SK-N-SH treated with all-trans-retinoic acid at 6 μM for 48 hours (cell line): ENCODE results near the gene ACOX3.

Source experiments
- ATAC-seq: fragments of 200-7000 bp; cut with Tn5 transposase; 3 replicates; pipeline ENCODE4 v1.9.1; 2020; ENCODE audit warnings: mild to moderate bottlenecking, moderate library complexity
- BACH2 ChIP-seq: fragments of 250-450 bp; sonication (Bioruptor Pico); IDR thresholded peaks from 2 replicates; pipeline ENCODE4 v1.9.0; 2021; ENCODE audit warnings: mild to moderate bottlenecking, borderline replicate concordance
- CREB5 ChIP-seq: fragments of 250-450 bp; sonication (Bioruptor Pico); IDR thresholded peaks from 2 replicates; pipeline ENCODE4 v1.5.1; 2020; ENCODE audit warnings: low read depth, mild to moderate bottlenecking, moderate library complexity
- CSDC2 ChIP-seq: fragments of 250-450 bp; sonication (Bioruptor Pico); IDR thresholded peaks from 2 replicates; pipeline ENCODE4 v1.5.0; 2020; ENCODE audit warnings: mild to moderate bottlenecking, moderate library complexity
- CSRNP3 ChIP-seq: fragments of 250-450 bp; sonication (Bioruptor Pico); IDR thresholded peaks from 2 replicates; pipeline ENCODE4 v1.5.1; 2021; ENCODE audit warnings: mild to moderate bottlenecking, moderate library complexity
- GLIS3 ChIP-seq: fragments of 250-450 bp; sonication (Bioruptor Pico); IDR thresholded peaks from 2 replicates; pipeline ENCODE4 v1.5.0; 2020; ENCODE audit warnings: mild to moderate bottlenecking, moderate library complexity
- OSR1 ChIP-seq: fragments of 250-450 bp; sonication (Bioruptor Pico); IDR thresholded peaks from 2 replicates; pipeline ENCODE4 v1.8.0; 2022; ENCODE audit warnings: moderate library complexity, mild to moderate bottlenecking, inconsistent platforms
- PATZ1 ChIP-seq: fragments of 250-450 bp; sonication (Bioruptor Pico); IDR thresholded peaks from 2 replicates; pipeline ENCODE4 v1.8.0; 2020; ENCODE audit warnings: mild to moderate bottlenecking, moderate library complexity, borderline replicate concordance
- POU6F1 ChIP-seq: fragments of 250-450 bp; sonication (Bioruptor Pico); IDR thresholded peaks from 2 replicates; pipeline ENCODE4 v1.8.0; 2021; ENCODE audit warnings: low read depth, mild to moderate bottlenecking, moderate library complexity, borderline replicate concordance
- SNAI2 ChIP-seq: fragments of 250-450 bp; sonication (Bioruptor Pico); IDR thresholded peaks from 2 replicates; pipeline ENCODE4 v1.5.0; 2020; ENCODE audit warnings: mild to moderate bottlenecking, moderate library complexity
- TCF4 ChIP-seq: fragments of 250-450 bp; sonication (Bioruptor Pico); IDR thresholded peaks from 2 replicates; pipeline ENCODE4 v1.8.0; 2021; ENCODE audit warnings: mild to moderate bottlenecking, moderate library complexity, borderline replicate concordance
- TOX ChIP-seq: fragments of 250-450 bp; sonication (Bioruptor Pico); IDR thresholded peaks from 2 replicates; pipeline ENCODE4 v1.8.0; 2021; ENCODE audit warnings: mild to moderate bottlenecking, moderate library complexity, borderline replicate concordance
- TSHZ2 ChIP-seq: fragments of 250-450 bp; sonication (Bioruptor Pico); IDR thresholded peaks from 2 replicates; pipeline ENCODE4 v1.5.0; 2020; ENCODE audit warnings: mild to moderate bottlenecking, moderate library complexity
- ZC3H10 ChIP-seq: fragments of 250-450 bp; sonication (Bioruptor Pico); IDR thresholded peaks from 2 replicates; pipeline ENCODE4 v1.5.1; 2021; ENCODE audit warnings: mild to moderate bottlenecking, moderate library complexity
- ZFP3 ChIP-seq: fragments of 250-450 bp; sonication (Bioruptor Pico); IDR thresholded peaks from 2 replicates; pipeline ENCODE4 v1.5.0; 2020; ENCODE audit warnings: mild to moderate bottlenecking, moderate library complexity
- ZFP30 ChIP-seq: fragments of 450-650 bp; formaldehyde crosslinking; IDR thresholded peaks from 2 replicates; pipeline ENCODE4 v1.5.0; 2022; ENCODE audit warnings: mild to moderate bottlenecking, moderate library complexity
- ZNF565 ChIP-seq: fragments of 450-650 bp; formaldehyde crosslinking; conservative IDR thresholded peaks from 2 replicates; pipeline ENCODE4 v1.5.0; 2020; ENCODE audit warnings: low read depth, mild to moderate bottlenecking, moderate library complexity
- ZNF8 ChIP-seq: fragments of 450-650 bp; formaldehyde crosslinking; IDR thresholded peaks from 2 replicates; pipeline ENCODE4 v1.5.0; 2020; ENCODE audit warnings: mild to moderate bottlenecking, moderate library complexity

Gene ACOX3

GRCh38 chr4:8344377-8344776 is 96.1 kb downstream of the ACOX3 start:
- no peak for TF ChIP-seq PATZ1 (CRISPR knock-in tag)
- TF ChIP-seq ZNF565 = no peak
- no peak for TF ChIP-seq CSRNP3 (CRISPR knock-in tag)
- no peak for TF ChIP-seq ZFP3 (CRISPR knock-in tag)
- TF ChIP-seq CSDC2 (CRISPR knock-in tag) = no peak
- TF ChIP-seq SNAI2 (CRISPR knock-in tag) = no peak
- TF ChIP-seq OSR1 (CRISPR knock-in tag) = no peak
- TF ChIP-seq BACH2 (CRISPR knock-in tag) = no peak
- no peak for TF ChIP-seq ZFP30 (CRISPR knock-in tag)
- no peak for TF ChIP-seq TCF4 (CRISPR knock-in tag)
- no peak for TF ChIP-seq ZC3H10 (CRISPR knock-in tag)
- no peak for TF ChIP-seq GLIS3 (CRISPR knock-in tag)
- TF ChIP-seq TOX = no peak
- TF ChIP-seq ZNF8 = no peak
- TF ChIP-seq CREB5 = no peak
- TF ChIP-seq POU6F1 = no peak
- ATAC-seq = no peak

GRCh38 chr4:8343967-8344331 is 96.6 kb downstream of the ACOX3 start:
- no peak for ATAC-seq
- TF ChIP-seq TSHZ2 (CRISPR knock-in tag) (no peak), BACH2 (CRISPR knock-in tag) (no peak), POU6F1 (no peak), ZC3H10 (CRISPR knock-in tag) (no peak), TOX (no peak), CREB5 (no peak), TCF4 (CRISPR knock-in tag) (no peak), ZNF565 (no peak)
- TF ChIP-seq, all 23 proteins: peak for 0
